GM19372 (cell line): Measurements from ENCODE around the gene EFNA5.

Experiments
- ATAC-seq: cut with Tn5 transposase; IDR thresholded peaks from one replicate; pipeline ENCODE4 v1.9.1; 2021; ENCODE audit warnings: mild to moderate bottlenecking, low read depth, moderate library complexity; ENCODE audit not compliant: unreplicated experiment

Gene EFNA5

DNA sequence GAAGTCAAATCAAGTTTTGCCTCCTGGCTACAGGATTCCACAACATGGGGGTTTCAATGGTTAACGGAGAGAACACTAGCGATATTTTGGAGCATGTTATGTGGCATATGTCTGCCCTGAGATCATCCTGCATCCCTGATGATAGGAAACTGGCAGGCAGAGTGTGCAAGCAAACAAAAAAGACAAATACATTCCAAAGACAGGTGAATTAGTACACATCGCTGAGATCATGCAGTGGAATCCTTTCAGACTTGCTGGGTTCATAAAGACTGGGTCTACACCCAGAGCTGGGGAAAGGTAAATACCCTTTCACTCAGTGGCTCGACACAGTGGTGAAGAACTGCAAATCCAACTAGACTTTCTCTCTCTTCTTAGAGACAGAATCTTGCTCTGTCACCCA lies 286.5 kb downstream of the EFNA5 start:
- no peak for ATAC-seq

DNA sequence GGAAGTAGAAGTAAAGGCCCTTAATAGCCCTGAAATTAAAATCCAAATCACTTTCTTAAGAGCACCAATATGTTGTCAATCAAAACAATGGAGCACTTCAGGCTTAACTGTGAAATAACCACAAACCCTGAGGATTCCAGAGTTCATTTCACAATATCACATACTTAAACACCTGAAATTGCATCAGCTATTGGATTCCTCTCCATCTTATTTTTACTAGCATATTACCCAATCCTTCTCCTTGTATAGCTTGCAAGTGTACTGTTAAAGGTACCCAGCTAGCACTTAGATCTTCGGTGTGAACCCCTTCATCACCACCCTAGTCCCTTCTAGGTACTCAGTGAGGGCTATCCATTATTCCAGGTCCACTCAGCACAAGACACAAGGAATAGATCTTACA lies 287.3 kb downstream of the EFNA5 start:
- no peak for ATAC-seq

GRCh38 chr5:107381189-107381856 lies 289.4 kb downstream of the EFNA5 start:
- no peak for ATAC-seq

DNA sequence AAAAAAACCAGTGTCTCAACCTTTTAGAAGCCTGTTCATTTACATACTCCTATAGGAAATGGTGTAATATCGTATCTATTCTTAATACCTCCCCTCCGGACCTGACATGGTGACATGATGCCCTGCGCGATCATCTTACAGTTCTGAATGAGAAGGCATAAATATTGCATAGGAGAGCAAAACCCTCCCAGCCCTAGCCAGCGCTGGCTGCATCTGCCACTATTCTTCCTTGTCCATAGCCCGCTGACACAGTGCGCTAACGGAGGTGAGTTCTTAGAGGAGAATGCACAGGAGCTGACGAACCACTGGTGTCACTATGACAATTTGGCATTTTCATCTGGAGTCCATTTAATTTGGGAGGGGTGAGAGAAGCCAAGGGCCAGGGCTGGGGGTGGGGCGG lies 290.1 kb downstream of the EFNA5 start:
- ATAC-seq, result no peak

GRCh38 chr5:107378218-107378899 lies 292.4 kb downstream of the EFNA5 start:
- ATAC-seq, result no peak

- ATAC-seq, result no peak
Observed at GRCh38 chr5:107377277-107377609, 293.5 kb downstream of the EFNA5 start.

DNA sequence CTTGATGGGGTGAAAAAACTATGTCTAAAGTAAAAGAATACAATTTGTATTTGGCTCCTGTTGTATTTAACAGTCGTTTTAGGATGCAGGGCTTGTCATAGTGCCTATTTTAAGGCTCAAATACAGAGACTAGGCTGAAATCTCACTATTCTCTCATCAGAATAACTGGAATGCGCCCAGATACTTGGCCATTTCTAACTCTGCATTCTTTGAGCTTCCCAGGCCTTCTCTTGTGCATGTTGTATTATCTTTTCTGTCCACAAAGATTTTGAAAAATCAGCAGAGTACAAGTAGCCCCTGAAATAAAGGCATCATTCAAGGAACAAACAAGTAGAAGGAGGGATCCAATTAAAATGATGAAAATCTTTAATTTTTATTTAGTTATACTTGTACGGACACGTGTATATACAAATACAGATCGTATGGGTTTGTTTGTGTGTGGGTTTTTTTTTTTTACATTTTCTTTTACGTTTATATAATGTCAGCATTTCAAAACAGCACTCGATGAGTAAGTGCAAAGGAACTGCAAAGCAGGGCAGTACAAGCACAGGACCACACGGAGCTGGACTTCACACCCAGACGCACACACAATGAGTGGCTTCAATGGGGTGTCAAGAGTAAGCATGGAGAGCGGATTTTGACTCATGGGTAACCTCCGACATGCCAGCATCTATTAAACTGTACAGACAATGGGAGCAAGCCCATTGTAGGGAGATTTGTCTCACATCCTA lies 294.0 kb downstream of the EFNA5 start:
- no peak for ATAC-seq

DNA sequence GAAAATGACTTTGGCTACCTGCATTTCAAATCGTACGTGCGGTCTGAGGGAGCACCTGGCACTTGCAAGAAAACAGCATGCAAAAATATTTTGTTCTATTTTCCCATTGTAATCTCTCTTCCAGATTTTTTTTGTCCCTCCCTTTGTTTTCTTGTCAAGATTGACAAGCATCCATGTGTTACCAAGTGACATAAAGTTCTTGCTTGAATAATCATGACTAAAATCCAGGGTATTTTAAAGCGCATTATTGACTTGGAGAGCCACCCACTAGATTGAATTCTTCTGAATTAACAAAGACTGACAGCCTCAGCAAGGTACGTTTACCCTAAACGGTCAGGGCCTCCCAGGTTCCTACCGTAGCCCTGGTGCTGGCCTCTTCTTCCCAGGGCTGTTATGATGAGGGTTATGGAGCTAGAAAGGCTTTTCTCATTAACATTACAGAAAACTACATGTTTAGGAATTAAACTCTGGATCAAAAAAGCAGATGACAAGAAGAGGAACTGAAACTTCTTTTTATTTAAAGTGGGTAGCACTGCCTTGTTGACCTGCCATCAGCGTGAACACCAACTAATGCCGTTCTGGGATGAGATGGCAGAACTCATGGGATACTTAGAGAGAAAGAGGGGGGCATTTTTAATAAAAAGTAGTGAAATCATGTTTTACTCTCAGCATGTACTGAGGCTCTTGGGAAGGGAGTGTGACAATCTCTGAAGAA lies 297.0 kb downstream of the EFNA5 start:
- peak; percentile 84 for ATAC-seq

DNA sequence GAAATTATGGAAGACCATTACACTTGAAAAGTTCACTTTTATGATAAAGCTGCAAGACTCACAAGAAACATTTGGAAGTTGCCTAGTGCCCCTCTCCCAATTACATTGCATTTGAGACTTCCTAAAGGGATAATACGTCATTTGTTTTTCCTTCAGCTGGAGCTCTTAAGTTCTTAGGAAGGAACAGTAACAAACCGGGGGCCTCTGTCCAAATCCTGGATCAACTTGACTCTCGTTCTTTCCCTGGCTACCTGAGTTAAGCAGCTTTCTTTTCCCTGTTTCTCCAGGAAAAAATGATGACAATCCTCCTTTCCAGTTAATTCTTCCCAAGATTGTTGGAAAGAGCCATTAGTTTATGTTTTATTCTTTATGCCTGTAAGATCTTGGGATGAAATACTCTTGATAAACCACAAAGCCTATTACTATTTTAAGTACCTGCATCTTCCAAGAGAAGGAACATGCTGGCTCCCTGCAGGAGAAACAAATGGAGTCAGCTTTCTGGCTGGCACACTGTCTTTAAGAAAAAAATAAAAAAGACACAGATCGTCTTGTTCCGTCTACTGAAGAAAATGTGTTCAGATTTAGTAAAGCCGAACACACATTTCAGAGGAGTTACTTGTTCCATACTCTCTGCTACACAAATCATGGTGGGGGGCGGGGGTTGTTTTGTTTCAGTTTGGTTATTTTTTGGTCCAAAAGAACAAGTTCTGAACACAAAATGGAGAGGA lies 297.9 kb downstream of the EFNA5 start:
- no peak for ATAC-seq

GRCh38 chr5:107370396-107370968 lies 300.3 kb downstream of the EFNA5 start:
- ATAC-seq, result no peak

DNA sequence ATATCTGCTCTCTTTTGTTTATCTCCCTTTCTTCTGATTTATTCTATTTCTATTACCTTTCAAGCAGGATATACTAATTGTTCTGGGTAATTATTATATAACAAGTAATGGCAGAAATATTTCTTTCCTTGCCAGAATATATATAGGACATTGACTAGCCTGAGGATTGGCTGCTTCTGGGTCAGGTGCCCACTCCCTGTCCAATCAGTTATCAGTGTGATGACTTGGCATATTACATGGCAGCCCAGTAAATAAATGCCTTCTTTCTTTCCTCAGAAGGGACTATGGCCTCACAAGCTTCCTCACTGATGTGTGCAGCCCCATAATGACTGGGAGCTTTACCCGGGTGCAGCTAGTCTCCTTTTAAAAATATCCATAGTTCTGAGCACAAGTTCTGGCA lies 301.1 kb downstream of the EFNA5 start:
- no peak for ATAC-seq

- ATAC-seq, result no peak
Observed at GRCh38 chr5:107368615-107369014, 302.1 kb downstream of the EFNA5 start.

DNA sequence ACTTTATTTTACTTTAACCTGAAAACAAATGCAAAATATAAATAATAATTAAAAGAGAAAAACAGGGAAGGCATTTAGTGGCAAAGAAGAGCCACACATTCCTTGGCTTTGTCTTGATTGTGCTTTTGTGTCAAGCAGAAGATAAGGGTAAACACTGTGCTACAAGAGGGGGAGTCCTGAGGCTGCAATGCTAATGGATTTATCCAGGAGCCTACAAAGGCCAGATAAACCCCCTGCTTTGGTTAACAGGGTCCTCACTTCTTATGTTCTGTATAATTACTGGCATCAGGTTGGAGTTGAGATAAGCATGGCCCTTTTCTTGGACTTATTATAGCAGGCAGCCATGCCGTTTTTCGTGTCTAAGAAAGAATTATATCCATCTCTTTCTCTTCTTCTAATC lies 302.8 kb downstream of the EFNA5 start:
- no peak for ATAC-seq

DNA sequence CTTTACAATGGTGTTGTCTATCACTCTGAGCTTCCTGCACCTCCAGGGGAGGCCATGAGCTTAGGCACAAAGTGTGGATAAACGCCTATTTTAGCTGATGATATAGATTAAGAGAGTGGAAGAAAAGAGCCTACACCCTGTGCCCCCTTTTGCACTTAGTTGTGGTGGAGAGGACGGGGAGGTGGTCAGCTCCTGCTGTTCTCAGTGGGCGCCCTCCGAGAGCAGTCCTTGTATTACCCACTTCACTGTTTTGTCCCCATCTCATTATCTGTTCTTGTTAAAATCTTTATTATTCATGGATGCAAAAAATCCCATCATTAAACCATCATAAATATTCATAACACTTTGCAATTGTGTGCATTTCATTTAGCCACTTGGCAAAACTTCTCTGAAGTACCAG lies 303.3 kb downstream of the EFNA5 start:
- no peak for ATAC-seq

GRCh38 chr5:107365320-107366109 lies 305.2 kb downstream of the EFNA5 start:
- peak; percentile 48 for ATAC-seq

- peak; percentile 21 for ATAC-seq
Observed at GRCh38 chr5:107364443-107365319, 306.1 kb downstream of the EFNA5 start.

- ATAC-seq, result no peak
Observed at GRCh38 chr5:107363768-107364167, 307.0 kb downstream of the EFNA5 start.

- no peak for ATAC-seq
Observed at GRCh38 chr5:107361945-107362344, 308.8 kb downstream of the EFNA5 start.

- ATAC-seq, result no peak
Observed at GRCh38 chr5:107359916-107360234, 310.9 kb downstream of the EFNA5 start.
